RCC 7860 (cell line): ENCODE results near the gene STK11.
"Not testable (repeated sequence)": the region's sequence is repeated elsewhere in the genome, so short reads cannot be mapped to it uniquely, and the experiment has no call there.

Source experiments
- DNase-seq: peaks from one replicate; pipeline ENCODE4 v3.0.0-alpha.2; 2015; ENCODE audit warnings: low spot score
- FAIRE-seq: peaks from 2 replicates; lab custom pipeline; 2012; peaks lifted over from hg19 to GRCh38; lab: Jason Lieb, UNC

The STK11 gene

GRCh38 chr19:1206150-1206863 lies 729 bp downstream of the STK11 start:
- no peak for DNase-seq
- FAIRE-seq: no peak

DNA sequence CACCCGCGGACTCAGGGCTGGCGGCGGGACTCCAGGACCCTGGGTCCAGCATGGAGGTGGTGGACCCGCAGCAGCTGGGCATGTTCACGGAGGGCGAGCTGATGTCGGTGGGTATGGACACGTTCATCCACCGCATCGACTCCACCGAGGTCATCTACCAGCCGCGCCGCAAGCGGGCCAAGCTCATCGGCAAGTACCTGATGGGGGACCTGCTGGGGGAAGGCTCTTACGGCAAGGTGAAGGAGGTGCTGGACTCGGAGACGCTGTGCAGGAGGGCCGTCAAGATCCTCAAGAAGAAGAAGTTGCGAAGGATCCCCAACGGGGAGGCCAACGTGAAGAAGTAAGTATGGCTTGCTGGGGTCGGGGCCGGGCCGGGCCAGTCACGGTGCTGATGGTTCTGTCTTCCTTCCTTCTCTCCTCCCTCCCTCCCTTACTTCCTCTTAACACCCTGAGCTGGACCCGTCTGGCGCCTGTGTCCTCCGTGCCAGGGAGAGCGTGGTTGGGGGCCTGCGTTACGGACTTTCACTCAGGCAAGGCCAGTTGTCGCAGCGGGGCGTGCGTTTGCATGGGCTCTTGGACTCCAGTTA lies 1.4 kb downstream of the STK11 start:
- DNase-seq (no peak), FAIRE-seq (no peak)

- FAIRE-seq, DNase-seq: not testable (repeated sequence)
Observed at GRCh38 chr19:1208830-1209229, 3.3 kb downstream of the STK11 start.

- FAIRE-seq: no peak
- DNase-seq: no peak
Observed at GRCh38 chr19:1210227-1210538, 4.6 kb downstream of the STK11 start.

GRCh38 chr19:1211494-1212234 lies 6.1 kb downstream of the STK11 start:
- FAIRE-seq (no peak), DNase-seq (no peak)

DNA sequence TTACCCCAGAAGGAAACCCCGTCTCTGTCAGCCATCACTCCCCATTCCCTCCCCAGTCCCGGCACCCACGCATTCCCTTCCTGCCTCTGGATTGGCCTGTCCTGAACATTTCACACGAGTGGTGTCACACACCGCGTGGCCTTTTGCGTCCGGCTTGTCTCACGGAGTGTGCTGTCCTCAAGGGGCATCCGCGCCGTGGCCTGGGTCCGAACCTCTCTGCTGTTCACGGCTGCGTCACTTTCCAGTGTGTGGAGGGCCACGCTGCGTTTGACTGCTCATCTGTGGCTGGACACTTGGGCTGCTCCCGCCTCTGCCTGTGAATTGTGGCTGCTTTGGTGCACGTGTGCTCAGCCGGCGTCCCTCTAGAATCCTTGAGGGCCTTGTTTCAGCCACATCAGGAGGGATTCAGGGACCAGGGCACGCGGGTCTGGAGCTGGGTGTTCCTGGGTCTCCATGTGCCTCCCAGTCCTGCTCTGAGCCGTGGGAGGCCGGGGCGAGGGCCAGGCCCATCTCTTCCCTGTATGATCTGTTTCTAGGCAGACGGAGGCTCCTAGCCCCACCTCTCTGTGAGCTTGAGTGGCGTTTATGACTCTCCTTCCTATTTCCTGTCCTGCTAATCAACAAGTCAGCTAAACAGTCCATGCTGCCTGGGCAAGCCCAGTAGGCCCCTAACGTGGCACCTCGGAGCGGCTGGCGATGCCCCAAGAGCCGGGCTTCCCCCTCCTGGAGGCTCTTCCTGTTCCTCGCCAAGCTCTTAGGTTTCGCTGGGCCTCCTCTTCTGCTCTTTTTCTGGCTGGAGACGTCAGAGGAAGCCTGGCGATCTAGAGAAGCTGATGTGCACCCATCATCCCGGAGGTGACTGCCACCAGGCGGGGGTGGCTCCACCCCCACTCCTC lies 8.1 kb downstream of the STK11 start:
- FAIRE-seq: peak; percentile 15
- DNase-seq: peak; percentile 77

- FAIRE-seq (no peak), DNase-seq (no peak)
Observed at GRCh38 chr19:1214299-1214861, 8.8 kb downstream of the STK11 start.

DNA sequence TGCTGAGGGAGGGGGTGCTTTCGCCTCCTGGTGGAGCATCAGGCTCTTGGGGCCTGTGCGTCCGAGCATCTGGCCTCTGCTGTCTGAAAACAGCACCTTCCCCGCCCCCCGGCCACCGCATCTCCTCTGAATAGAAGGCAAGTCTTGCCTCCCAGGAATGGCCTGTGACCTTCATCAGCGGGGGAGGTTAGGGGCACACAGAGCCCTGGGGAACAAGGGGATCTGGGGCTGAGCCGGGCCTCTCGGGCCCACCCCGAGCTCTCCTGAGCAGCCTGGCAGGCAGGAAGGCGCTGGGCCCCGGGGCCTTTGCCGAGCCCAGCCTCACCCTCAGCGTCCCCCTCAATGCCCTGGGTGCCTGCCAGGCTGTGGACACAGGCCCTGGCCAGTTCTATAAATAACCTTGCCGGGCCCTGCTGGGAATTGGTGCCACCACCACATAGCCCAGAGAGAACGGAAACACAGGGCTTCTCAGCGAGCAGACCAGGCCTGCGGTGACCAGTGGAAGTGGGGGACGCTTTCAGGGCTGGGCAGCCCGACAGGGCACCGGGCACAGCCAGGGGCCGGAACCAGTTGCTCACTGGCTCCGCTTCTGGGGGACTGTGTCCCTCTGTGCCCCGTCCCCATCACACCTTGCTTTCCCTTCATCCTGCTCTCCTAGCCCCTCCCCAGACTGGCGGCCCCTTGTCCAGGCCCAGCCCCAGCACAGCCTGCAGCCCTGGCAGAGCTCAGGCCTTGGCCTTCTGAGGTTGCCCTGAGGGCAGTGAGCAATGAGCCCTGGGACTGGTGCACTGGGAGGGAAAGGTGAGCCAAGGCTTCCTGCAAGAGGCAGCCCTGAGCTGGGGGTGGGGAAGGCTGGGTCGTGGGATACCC lies 9.5 kb downstream of the STK11 start:
- no peak for FAIRE-seq
- DNase-seq: peak; percentile 70

GRCh38 chr19:1216756-1217155 lies 11.2 kb downstream of the STK11 start:
- FAIRE-seq (no peak), DNase-seq (no peak)

GRCh38 chr19:1217366-1217765 lies 11.8 kb downstream of the STK11 start:
- FAIRE-seq (no peak), DNase-seq (no peak)

DNA sequence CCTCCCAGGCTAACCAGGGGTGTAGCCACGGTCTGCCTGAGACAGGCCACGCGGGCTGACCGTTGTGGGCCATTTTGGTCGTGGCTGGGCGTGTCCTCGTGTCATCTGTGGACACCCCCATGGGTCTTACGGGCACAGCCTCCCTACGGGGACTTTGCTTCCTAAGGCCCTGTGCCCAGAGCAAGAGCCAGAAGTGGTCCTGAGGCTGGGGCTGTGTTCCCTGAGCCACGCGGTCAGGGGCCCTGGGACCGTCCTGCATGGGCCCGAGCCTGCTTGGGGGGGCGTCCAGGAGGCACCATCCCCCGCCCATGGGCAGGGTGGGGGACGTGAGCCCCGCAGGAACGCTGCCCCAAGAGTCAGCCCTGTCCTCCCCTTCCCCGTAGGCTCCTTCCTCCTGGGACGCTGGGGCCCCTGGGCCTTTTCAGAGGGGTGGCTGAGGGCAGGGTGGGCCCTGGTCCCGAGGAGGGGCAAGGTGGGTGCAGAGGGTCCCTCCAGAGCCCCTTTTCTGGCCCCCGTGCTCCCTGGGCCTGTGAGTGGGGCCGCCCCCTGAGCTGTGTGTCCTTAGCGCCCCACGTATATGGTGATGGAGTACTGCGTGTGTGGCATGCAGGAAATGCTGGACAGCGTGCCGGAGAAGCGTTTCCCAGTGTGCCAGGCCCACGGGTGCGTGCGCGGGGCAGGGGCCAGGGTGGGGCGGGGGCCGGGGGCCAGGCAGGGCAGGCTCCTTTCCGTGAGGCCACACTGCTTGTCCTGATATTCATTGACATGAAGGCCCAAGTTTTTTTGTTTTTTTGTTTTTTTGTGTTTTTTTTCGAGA lies 13.4 kb downstream of the STK11 start:
- DNase-seq (no peak), FAIRE-seq (no peak)

- DNase-seq (no peak), FAIRE-seq (no peak)
Observed at GRCh38 chr19:1219786-1220476, 14.4 kb downstream of the STK11 start.

GRCh38 chr19:1220477-1220930 lies 14.9 kb downstream of the STK11 start:
- DNase-seq (no peak), FAIRE-seq (no peak)

DNA sequence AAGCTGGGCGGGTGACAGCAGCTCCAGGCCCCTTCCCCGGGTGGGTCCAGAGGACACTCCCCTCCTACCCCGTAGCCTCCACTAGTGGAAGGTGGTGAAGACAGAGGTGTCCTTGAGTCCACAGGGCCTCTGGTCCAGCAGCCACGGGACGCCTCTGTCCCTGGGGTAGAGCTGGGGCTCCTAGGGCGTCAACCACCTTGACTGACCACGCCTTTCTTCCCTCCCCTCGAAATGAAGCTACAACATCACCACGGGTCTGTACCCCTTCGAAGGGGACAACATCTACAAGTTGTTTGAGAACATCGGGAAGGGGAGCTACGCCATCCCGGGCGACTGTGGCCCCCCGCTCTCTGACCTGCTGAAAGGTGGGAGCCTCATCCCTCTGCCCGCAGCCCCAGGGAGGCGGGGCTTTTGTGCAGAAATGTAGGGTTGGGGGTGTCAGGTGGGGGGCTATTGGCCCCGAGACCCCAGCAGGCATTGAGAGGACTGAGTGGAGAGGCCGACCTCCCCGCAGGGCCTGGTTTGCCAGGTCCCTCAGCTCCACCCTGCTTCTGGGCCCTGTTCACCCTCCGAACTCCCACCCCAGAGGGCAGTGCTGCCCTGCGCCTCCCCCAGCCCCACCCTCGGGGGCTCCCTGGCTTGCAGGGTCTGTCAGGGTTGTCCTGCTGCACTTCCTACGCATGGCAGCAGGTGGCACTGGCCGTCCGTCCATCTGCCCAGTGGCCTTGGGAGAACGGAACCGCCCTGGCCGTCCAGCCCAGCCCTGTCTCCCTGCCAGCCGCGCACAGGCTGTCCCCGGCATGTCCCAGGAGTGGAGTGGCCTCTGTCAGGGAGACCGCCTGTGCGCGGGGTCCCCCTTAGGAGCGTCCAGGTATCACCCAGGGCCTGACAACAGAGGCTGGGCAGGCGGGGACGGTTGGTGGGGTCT lies 15.7 kb downstream of the STK11 start:
- DNase-seq (no peak), FAIRE-seq (no peak)

DNA sequence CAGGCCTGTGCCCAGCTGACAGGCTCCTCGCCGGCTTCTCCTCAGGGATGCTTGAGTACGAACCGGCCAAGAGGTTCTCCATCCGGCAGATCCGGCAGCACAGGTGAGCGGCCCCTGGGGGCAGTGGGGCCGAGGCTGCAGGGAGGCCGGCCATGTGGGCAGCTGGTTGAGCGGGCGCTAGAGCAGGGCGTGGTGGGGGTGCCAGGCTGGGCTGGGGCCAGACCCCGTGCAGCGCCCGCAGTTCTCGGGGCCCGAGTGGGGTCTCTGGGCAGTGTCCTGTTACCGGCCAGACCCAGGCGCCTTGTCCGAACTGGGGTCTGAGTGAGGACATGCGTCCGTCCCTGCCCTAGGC lies 16.3 kb downstream of the STK11 start:
- FAIRE-seq (no peak), DNase-seq (no peak)

DNA sequence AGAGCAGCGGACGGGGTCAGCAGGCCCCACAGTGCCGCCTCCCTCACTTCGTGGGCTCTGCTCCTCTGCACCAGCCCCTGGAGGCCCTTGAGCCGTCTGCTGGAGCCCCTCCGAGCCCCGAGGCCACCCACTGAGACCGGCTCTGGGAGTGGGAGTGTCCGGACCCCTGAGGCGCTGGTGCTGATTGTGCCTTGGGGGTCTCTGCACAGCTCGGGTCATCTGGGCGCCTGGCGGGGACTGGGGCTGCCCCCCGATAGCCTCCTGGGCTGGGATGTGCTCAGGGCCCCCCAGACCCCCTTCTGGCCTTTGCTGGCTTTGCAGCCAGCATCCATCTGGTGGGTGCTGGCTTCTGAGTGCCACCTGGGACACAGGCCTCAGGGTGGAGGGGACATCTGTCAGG lies 16.8 kb downstream of the STK11 start:
- DNase-seq: no peak
- FAIRE-seq: no peak

- peak; percentile 34 for DNase-seq
Observed at GRCh38 chr19:1223018-1223855, 17.7 kb downstream of the STK11 start.

More at GRCh38 chr19:1223018-1223855, 17.7 kb downstream of the STK11 start:
- no peak for FAIRE-seq
